ENCODE results near the gene NAA50.

Gene NAA50

DNA sequence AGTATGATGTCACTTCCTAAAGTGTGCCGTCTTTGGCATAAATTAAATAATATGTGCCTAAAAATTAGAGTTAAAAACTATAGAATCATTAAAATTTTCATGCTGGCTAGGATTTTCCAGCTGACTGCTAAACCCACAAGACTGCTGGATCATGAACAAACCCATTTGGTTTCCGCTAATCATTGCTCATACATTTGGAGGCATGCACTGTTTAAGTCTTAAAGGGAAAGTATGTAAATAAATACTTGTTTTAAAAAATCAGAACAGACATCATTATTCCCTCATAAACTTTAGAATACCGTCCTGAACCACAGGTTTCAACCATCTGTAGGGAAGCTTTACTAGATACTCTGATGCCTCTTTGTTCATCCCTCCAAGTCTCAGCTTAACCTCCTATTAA is 27.3 kb upstream of the NAA50 start:
- ChIA-PET CTCF (no interaction called here), POLR2A (no interaction called here)
- no peak for TF ChIP-seq KLF16 (tag by site-specific recombination; IDR thresholded peaks at IDR 0.05)
- TF ChIP-seq GLI4 (tag by site-specific recombination; IDR thresholded peaks at IDR 0.05), result no peak
- TF ChIP-seq ZNF513 (tag by site-specific recombination; IDR thresholded peaks at IDR 0.05), result no peak
- TF ChIP-seq ZNF768 (tag by site-specific recombination; IDR thresholded peaks at IDR 0.05), result no peak
- no peak for TF ChIP-seq ZNF280C (tag by site-specific recombination; IDR thresholded peaks at IDR 0.05)
- no peak for TF ChIP-seq GFI1B (tag by site-specific recombination; IDR thresholded peaks at IDR 0.05)
- no peak for TF ChIP-seq PATZ1 (tag by site-specific recombination; IDR thresholded peaks at IDR 0.05)
- no peak for TF ChIP-seq KLF7 (tag by site-specific recombination; IDR thresholded peaks at IDR 0.05; ENCODE audit: borderline replicate concordance)
- no peak for TF ChIP-seq ZNF530 (tag by site-specific recombination; IDR thresholded peaks at IDR 0.05; ENCODE audit: low read depth)
- TF ChIP-seq ZNF292 (tag by site-specific recombination; IDR thresholded peaks at IDR 0.05; ENCODE audit: borderline replicate concordance, low read depth), result no peak
- no peak for TF ChIP-seq EGR2 (tag by site-specific recombination; IDR thresholded peaks at IDR 0.05; ENCODE audit: low read depth)
- TF ChIP-seq ZNF561 (tag by site-specific recombination; IDR thresholded peaks at IDR 0.05; ENCODE audit: borderline replicate concordance), result no peak
- TF ChIP-seq, protein P1, sequence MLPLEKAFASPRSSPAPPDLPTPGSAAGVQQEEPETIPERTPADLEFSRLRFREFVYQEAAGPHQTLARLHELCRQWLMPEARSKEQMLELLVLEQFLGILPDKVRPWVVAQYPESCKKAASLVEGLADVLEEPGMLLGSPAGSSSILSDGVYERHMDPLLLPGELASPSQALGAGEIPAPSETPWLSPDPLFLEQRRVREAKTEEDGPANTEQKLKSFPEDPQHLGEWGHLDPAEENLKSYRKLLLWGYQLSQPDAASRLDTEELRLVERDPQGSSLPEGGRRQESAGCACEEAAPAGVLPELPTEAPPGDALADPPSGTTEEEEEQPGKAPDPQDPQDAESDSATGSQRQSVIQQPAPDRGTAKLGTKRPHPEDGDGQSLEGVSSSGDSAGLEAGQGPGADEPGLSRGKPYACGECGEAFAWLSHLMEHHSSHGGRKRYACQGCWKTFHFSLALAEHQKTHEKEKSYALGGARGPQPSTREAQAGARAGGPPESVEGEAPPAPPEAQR (tag by site-specific recombination; IDR thresholded peaks at IDR 0.05), result no peak
- TF ChIP-seq ZBTB8A (tag by site-specific recombination; IDR thresholded peaks at IDR 0.05), result no peak
- TF ChIP-seq REPIN1 (tag by site-specific recombination; IDR thresholded peaks at IDR 0.05; ENCODE audit: low read depth), result no peak
- TF ChIP-seq ZNF404 (tag by site-specific recombination; IDR thresholded peaks at IDR 0.05), result no peak
- TF ChIP-seq ZSCAN5A (tag by site-specific recombination; IDR thresholded peaks at IDR 0.05), result no peak
- TF ChIP-seq KLF10 (tag by site-specific recombination; IDR thresholded peaks at IDR 0.05), result no peak
- TF ChIP-seq HOXC10 (CRISPR knock-in tag; IDR thresholded peaks at IDR 0.05), result no peak
- no peak overlapping the region for H3K4me3 ChIP-seq (ENCODE audit: low read depth, low read length)
- no peak overlapping the region for H3K27ac ChIP-seq (ENCODE audit: extremely low read depth, low read depth, low read length)
- no peaks in the 10 kb centered on the region for H3K9me3 ChIP-seq (ENCODE audit: control insufficient read depth, insufficient read depth, low read depth, low read length)
- no peaks in the 10 kb centered on the region for H3K36me3 ChIP-seq (ENCODE audit: control insufficient read depth in 2 of 2, insufficient read depth in 1 of 2, low read length in 2 of 2)
- no peaks in the 10 kb centered on the region for H3K4me1 ChIP-seq (ENCODE audit: control insufficient read depth, insufficient read depth, low read length)
